D721Med (cell line): Measurements from ENCODE around the gene DTD1.

ENCODE experiments used
- DNase-seq: peaks from one replicate; pipeline ENCODE4 v3.0.0; 2011; ENCODE audit warnings: low spot score; ENCODE audit not compliant: insufficient read length
- FAIRE-seq: peaks from 2 replicates; lab custom pipeline; 2011; peaks lifted over from hg19 to GRCh38; lab: Jason Lieb, UNC
- TF ChIP-seq, protein P1 (sequence below): IDR thresholded peaks from 2 replicates; pipeline ENCODE4 v1.5.1; 2012; ENCODE audit warnings: mild to moderate bottlenecking, control low read depth; ENCODE audit not compliant: insufficient read depth; ENCODE audit errors: missing control alignments

Gene DTD1

DNA sequence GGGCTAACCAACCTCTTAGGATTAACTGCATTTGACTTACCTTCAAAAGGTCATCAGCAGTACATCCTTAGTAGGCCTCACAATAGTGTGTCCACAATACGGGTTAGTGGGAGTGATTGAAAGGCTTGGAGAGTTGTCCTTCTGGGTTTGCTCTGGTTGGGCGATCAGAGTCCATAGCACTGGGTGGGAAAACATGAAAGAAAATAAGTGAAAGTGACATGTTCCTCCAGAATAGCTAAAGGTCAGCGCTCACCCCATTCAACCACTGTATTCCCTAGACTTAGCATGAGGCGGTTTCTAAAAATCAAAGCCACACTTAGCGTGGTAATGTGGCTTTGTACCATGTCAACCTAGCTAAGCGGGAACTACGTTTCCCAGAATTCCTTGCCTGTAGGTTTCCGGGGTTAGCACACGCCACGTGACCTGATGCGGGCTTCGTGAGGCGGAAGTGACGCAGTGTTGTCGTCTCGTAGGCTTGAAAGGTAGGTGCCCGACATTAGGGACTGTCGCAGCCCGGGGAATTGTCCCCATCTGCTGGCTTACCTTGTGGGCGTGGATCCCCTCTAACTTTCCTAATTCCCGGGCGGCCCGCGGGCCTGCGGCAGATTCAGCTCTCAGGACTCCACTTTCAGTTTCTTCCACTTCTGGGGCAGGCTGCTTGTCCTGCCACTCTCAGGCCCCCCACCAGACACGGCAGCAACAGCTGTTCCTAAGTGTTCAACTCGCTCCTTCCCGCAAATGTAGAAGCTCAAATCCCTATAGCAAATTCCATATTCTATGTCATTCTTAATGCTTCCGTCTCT, 206.0 kb downstream of the DTD1 start:
- TF ChIP-seq, protein P1, sequence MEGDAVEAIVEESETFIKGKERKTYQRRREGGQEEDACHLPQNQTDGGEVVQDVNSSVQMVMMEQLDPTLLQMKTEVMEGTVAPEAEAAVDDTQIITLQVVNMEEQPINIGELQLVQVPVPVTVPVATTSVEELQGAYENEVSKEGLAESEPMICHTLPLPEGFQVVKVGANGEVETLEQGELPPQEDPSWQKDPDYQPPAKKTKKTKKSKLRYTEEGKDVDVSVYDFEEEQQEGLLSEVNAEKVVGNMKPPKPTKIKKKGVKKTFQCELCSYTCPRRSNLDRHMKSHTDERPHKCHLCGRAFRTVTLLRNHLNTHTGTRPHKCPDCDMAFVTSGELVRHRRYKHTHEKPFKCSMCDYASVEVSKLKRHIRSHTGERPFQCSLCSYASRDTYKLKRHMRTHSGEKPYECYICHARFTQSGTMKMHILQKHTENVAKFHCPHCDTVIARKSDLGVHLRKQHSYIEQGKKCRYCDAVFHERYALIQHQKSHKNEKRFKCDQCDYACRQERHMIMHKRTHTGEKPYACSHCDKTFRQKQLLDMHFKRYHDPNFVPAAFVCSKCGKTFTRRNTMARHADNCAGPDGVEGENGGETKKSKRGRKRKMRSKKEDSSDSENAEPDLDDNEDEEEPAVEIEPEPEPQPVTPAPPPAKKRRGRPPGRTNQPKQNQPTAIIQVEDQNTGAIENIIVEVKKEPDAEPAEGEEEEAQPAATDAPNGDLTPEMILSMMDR, result peak; percentile 29
- FAIRE-seq (no peak), DNase-seq (no peak)

DNA sequence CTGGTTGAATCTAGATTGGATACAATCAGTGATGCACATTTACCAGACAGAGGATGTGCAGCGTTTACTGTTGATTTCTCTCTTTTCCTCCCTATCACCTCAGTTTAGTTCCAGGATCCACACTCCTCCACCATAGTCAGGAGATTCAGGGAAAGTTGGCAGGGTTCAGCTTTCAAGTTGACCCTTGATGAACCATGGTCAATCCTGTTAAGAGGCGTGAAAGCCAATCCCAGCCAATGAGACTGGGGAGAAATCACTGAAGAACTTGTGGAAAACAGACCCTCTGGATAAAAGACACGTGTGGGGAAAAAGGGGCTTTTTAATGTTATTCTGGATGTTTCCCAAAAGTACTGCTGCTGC, 206.6 kb downstream of the DTD1 start:
- no peak for DNase-seq
- TF ChIP-seq, protein P1, result no peak
- no peak for FAIRE-seq

DNA sequence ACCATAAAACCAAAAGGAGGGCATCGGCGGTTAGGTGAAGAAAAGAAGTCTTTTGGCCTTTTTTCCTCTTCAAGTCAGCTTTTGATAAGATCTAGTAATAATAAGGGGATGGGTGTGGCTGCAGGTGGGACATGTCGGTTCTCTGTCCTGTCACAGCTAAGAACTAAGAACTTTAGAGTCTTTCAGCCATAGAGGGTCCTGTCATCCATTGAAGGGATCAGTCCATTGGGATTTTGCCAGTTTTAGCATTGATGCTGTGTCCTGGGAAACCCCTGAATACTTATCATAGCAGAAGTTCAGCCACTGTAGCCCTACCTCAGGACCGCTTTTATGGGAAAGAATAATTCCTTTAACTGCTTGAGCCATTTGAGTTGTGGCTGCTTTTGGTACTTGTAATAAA, 207.5 kb downstream of the DTD1 start:
- FAIRE-seq (no peak), DNase-seq (no peak)
- TF ChIP-seq, protein P1, result no peak

DNA sequence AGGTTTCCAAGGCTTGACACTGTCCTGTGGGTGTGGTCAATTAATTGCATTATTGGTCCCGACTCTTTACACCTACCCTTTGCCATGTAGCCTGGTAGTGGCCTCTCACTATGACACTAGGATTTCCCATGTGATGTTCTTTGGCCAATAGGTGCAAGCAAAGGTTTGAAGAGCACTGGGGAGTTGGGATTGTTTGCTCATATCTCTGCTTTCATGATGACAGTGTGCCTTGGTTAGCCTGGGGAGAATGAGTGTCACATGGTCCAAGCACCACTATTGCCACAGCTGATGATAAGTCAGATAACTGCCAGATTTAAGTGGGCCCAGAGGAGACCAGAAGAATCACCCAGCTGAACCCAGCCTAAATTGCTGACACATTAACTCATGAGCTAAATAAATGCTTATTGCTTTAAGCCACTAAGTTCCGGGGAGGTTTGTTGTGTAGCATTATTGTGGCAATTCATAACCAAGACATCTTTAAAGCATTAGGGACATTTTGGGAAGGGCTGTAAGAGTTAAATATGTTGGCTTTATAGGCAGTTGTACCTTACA, 208.5 kb downstream of the DTD1 start:
- DNase-seq (no peak), FAIRE-seq (no peak)
- TF ChIP-seq, protein P1, result no peak

DNA sequence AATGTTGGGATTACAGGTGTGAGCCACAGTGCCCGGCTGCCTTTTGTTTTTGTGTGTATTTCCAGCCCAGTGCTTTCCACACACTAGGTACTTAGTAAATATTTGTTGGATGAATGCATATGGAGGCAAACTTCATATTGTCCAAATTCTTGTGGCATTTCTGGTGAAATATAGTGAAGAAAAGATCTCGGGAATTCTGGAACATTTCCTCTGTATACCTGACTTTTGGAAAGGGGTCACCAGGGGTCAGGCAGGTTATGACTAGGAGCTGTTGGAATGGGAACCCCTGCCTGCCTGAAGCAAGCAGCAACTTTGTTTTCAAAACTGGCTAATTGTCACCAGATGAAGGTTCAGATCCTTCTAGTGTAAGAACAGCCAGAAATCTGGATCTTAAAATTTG, 213.7 kb downstream of the DTD1 start:
- TF ChIP-seq, protein P1, result no peak
- DNase-seq (no peak), FAIRE-seq (no peak)

DNA sequence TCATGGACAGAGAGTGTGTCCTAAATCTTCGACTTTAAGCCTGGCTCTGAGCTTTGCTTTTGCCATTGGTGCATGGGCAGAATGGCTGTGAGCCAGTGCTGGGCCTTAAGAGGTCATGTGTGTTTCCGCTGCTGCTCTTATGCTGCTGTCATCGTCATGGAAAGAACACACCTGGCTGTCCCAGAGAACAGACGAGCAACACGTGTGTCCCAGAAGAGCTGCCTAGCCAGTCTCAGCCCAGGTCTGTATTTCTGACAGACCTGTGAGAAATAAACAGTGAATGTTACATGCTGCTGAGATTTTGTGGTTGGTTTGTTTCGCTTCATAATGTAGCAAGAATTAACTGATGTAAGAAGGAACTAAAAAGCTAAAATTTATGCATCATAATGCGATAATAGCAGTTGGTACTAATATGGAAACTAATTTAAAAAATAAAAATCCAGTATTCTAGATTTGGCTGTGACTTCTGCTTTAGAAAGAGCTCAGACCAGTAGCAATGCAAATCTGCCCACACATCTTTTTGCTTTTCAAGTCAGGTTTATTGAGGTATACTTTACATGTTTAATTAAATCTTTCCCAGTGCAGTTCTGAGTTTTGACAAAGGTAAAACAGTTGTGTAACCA, 214.3 kb downstream of the DTD1 start:
- DNase-seq, result no peak
- TF ChIP-seq, protein P1, result no peak
- FAIRE-seq, result no peak

DNA sequence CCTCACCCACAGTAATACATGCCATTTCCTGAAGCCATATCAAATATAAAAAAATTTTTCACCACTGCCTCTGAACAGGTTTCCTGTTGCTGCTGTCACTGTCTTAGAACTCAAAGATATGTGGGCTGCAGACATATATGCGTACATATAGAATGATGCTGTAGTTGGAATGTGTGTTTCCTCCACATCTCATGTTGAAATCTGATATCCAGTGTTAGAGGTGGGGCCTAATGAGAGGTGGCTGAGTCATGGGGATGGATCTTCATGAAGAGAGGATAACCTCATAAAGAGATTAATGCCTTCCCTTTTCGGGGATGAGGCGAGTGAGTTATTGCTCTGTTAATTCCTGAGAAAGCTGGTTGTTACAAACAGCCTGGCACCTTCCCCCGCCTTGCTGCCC, 218.0 kb downstream of the DTD1 start:
- DNase-seq (no peak), FAIRE-seq (no peak)
- TF ChIP-seq, protein P1, result no peak
